GM12878 (cell line): Measurements from ENCODE around the gene ZNF519. TPM values are rescaled to one million over a fixed set of nuclear protein-coding genes. Genes with fewer than 3 reads are reported as not detected.
"Not testable (repeated sequence)": the region's sequence is repeated elsewhere in the genome, so short reads cannot be mapped to it uniquely, and the experiment has no call there.

Experiments used
- ATAC-seq: fragments of 200-7000 bp; cut with Tn5 transposase; 3 replicates; pipeline ENCODE4 v1.9.1; 2020; ENCODE audit warnings: mild to moderate bottlenecking, moderate library complexity
- BruUV-seq: library from RNA; stranded (reverse); fragments of 400-500 nt; replicated peaks from 2 replicates; lab custom pipeline; 2021; lab: Mats Ljungman, UMichigan
- CTCF ChIA-PET: fragments of 300-600 bp; sonication (Branson Sonifier 250); formaldehyde crosslinking; extraction: SDS; loops from one replicate; lab custom pipeline; 2021; ENCODE audit warnings: inconsistent platforms; lab: Yijun Ruan, JAX
- POLR2A ChIA-PET: fragments of 350-600 bp; formaldehyde crosslinking; extraction: SDS; loops from one replicate; lab custom pipeline; 2021; ENCODE audit warnings: inconsistent platforms; lab: Charles Lee
- RAD21 ChIA-PET: fragments of 300-600 bp; sonication (Branson Sonifier 250); formaldehyde crosslinking; loops from one replicate; lab custom pipeline; 2023; ENCODE audit warnings: antibody characterized with exemption; ENCODE audit not compliant: unreplicated experiment; lab: Charles Lee
- SMC1A ChIA-PET: fragments of 300-600 bp; sonication (Branson Sonifier 250); formaldehyde crosslinking; loops from one replicate; lab custom pipeline; 2023; ENCODE audit not compliant: unreplicated experiment, uncharacterized antibody; lab: Charles Lee
- DNase-seq: peaks from one replicate; pipeline ENCODE4 v3.0.0-alpha.2; 2011; ENCODE audit warnings: low read depth, low spot score
- FAIRE-seq: peaks from 3 replicates; lab custom pipeline; 2011; peaks lifted over from hg19 to GRCh38; lab: Jason Lieb, UNC
- H2AFZ ChIP-seq: 2 replicates; pipeline ENCODE4 v1.6.0; 2011; ENCODE audit warnings: low read depth, low read length, control low read depth; ENCODE audit not compliant: control insufficient read depth
- H3K27ac ChIP-seq: 2 replicates; pipeline ENCODE4 v1.5.1; 2011; ENCODE audit warnings: control low read depth; ENCODE audit not compliant: control insufficient read depth, insufficient read depth
- H3K27me3 ChIP-seq, 2 experiments: replicated peaks in 1 of 2; 2 replicates each; pipeline versions ENCODE4 v1.6.0 to v1.6.1; 2011; ENCODE audit warnings: low read length in 1 of 2; ENCODE audit not compliant: control insufficient read depth in 2 of 2, insufficient read depth in 2 of 2
- H3K36me3 ChIP-seq, 2 experiments: 2 replicates each; pipeline ENCODE4 v1.5.1; 2011; ENCODE audit warnings: low read length in 1 of 2; ENCODE audit not compliant: control insufficient read depth in 2 of 2, insufficient read depth in 2 of 2
- H3K4me1 ChIP-seq: 2 replicates; pipeline ENCODE4 v1.6.1; 2011; ENCODE audit warnings: mild to moderate bottlenecking, low read length, moderate library complexity, mixed read lengths; ENCODE audit not compliant: control insufficient read depth, insufficient read depth
- H3K4me2 ChIP-seq: 2 replicates; pipeline ENCODE4 v1.6.0; 2011; ENCODE audit warnings: control low read depth; ENCODE audit not compliant: control insufficient read depth, insufficient read depth
- H3K4me3 ChIP-seq: fragments of 200-600 bp; sonication (generic); 2 replicates; pipeline ENCODE4 v1.5.1; 2016
- H3K79me2 ChIP-seq: 2 replicates; pipeline ENCODE4 v1.6.0; 2011; ENCODE audit warnings: low read length; ENCODE audit not compliant: control insufficient read depth, insufficient read depth
- H3K9ac ChIP-seq: 2 replicates; pipeline ENCODE4 v1.8.0; 2011; ENCODE audit warnings: low read length, control low read depth, mixed read lengths; ENCODE audit not compliant: control insufficient read depth, insufficient read depth
- H3K9me3 ChIP-seq: replicated peaks from 3 replicates; pipeline ENCODE4 v1.5.1; 2011; ENCODE audit warnings: mild to moderate bottlenecking, low read length; ENCODE audit not compliant: control insufficient read depth, insufficient read depth
- H4K20me1 ChIP-seq: 2 replicates; pipeline ENCODE4 v1.6.0; 2011; ENCODE audit not compliant: control insufficient read depth, insufficient read depth
- WGBS: methylation state at CpG from one replicate; pipeline ENCODE4 v1.1.6; 2016; ENCODE audit warnings: low lambda C conversion rate; ENCODE audit not compliant: insufficient replicate concordance, insufficient coverage; ENCODE audit errors: missing lambda C conversion rate; 5-methylcytosine and 5-hydroxymethylcytosine counted together
- in situ Hi-C: fragments of 300-500 bp; cut with MboI; formaldehyde crosslinking; loops from 9 replicates; pipeline ENCODE4 v1.14.3; 2018; ENCODE audit warnings: mixed read lengths
- intact Hi-C: fragments of 100-400 bp; cut with micrococcal nuclease; formaldehyde crosslinking; loops from one replicate; pipeline ENCODE4 v1.14.2; 2022; ENCODE audit not compliant: unreplicated experiment
- polyA plus RNA-seq, 11 experiments: library from polyadenylated mRNA; depleted of rRNA in 4 of 11; unstranded in 6 of 11; stranded (reverse) in 5 of 11; fragments of >200 nt; fragmentation: Nextera tagmentation in 4 of 11; fragmentation: Illumina TruSeq in 1 of 11; extraction: Ambion mirVana in 4 of 11; extraction: Trizol in 1 of 11; gene quantifications; 1 replicate in 1 of 11; 2 replicates in 10 of 11; pipeline versions ENCODE4 v1.2.1 to v1.2.3, GENCODE V29; 2011 to 2016; ENCODE audit warnings: inconsistent platforms in 2 of 11, missing spikeins in 2 of 11, low read depth in 1 of 11
- total RNA-seq, 4 experiments: library from RNA; depleted of rRNA in 3 of 4; stranded (reverse); fragments of >200 nt in 3 of 4; fragmentation: Illumina TruSeq in 1 of 4; extraction: Trizol in 1 of 4; gene quantifications; 2 replicates each; pipeline versions ENCODE4 v1.2.1 to v1.2.3, GENCODE V29; 2013 to 2021

ZNF519 gene
- total and polyA plus RNA-seq, 10 of the 15 experiments (the other 5 are each of a cell fraction or from before 2014, with no cell fraction given): 8.9 to 24.2 (median 13.8) TPM

GRCh38 chr18:14143871-14144627 lies 11.8 kb upstream of the ZNF519 start:
- CTCF ChIA-PET, H3K4me3 ChIP-seq, H3K79me2 ChIP-seq, H3K9me3 ChIP-seq, in situ Hi-C loops, H3K27ac ChIP-seq, DNase-seq, H2AFZ ChIP-seq, POLR2A ChIA-PET, H3K36me3 ChIP-seq, RAD21 ChIA-PET, H3K4me1 ChIP-seq, H4K20me1 ChIP-seq, BruUV-seq, SMC1A ChIA-PET, H3K9ac ChIP-seq, H3K27me3 ChIP-seq, intact Hi-C loops, H3K4me2 ChIP-seq, FAIRE-seq: not testable (repeated sequence)
- WGBS: 35% methylated on average over 16 of the region's 16 CpGs
- peak; percentile 19; the same call in 1 of the 3 replicates for ATAC-seq

GRCh38 chr18:14143396-14143795 lies 11.2 kb upstream of the ZNF519 start:
- H3K9ac ChIP-seq, DNase-seq, H4K20me1 ChIP-seq, H3K36me3 ChIP-seq, H3K27ac ChIP-seq, intact Hi-C loops, H2AFZ ChIP-seq, in situ Hi-C loops, H3K4me3 ChIP-seq, BruUV-seq, CTCF ChIA-PET, FAIRE-seq, H3K79me2 ChIP-seq, ATAC-seq, RAD21 ChIA-PET, H3K27me3 ChIP-seq, SMC1A ChIA-PET, H3K4me2 ChIP-seq, H3K4me1 ChIP-seq, H3K9me3 ChIP-seq, POLR2A ChIA-PET: not testable (repeated sequence)
- 19% methylated on average over 14 of the region's 17 CpGs for WGBS

- H3K36me3 ChIP-seq, H3K4me1 ChIP-seq, in situ Hi-C loops, H3K79me2 ChIP-seq, POLR2A ChIA-PET, SMC1A ChIA-PET, H3K9ac ChIP-seq, intact Hi-C loops, H3K4me3 ChIP-seq, H2AFZ ChIP-seq, H3K27ac ChIP-seq, ATAC-seq, H3K4me2 ChIP-seq, H3K27me3 ChIP-seq, DNase-seq, H3K9me3 ChIP-seq, RAD21 ChIA-PET, CTCF ChIA-PET, H4K20me1 ChIP-seq, BruUV-seq, FAIRE-seq: not testable (repeated sequence)
- whole genome bisulfite sequencing: 43% methylated on average over 9 of the region's 9 CpGs
Observed at GRCh38 chr18:14142177-14142576, 9.9 kb upstream of the ZNF519 start.

- FAIRE-seq, DNase-seq, H3K9ac ChIP-seq, ATAC-seq, POLR2A ChIA-PET, H3K4me2 ChIP-seq, H3K4me1 ChIP-seq, H2AFZ ChIP-seq, H3K4me3 ChIP-seq, in situ Hi-C loops, H3K27me3 ChIP-seq, H4K20me1 ChIP-seq, intact Hi-C loops, H3K79me2 ChIP-seq, SMC1A ChIA-PET, CTCF ChIA-PET, H3K27ac ChIP-seq, BruUV-seq, H3K36me3 ChIP-seq, RAD21 ChIA-PET, H3K9me3 ChIP-seq: not testable (repeated sequence)
- 0% methylated on average over 2 of the region's 2 CpGs for WGBS
Observed at GRCh38 chr18:14139583-14139982, 7.3 kb upstream of the ZNF519 start.
